ENCODE results near the gene UBE2L5.

The UBE2L5 gene

DNA sequence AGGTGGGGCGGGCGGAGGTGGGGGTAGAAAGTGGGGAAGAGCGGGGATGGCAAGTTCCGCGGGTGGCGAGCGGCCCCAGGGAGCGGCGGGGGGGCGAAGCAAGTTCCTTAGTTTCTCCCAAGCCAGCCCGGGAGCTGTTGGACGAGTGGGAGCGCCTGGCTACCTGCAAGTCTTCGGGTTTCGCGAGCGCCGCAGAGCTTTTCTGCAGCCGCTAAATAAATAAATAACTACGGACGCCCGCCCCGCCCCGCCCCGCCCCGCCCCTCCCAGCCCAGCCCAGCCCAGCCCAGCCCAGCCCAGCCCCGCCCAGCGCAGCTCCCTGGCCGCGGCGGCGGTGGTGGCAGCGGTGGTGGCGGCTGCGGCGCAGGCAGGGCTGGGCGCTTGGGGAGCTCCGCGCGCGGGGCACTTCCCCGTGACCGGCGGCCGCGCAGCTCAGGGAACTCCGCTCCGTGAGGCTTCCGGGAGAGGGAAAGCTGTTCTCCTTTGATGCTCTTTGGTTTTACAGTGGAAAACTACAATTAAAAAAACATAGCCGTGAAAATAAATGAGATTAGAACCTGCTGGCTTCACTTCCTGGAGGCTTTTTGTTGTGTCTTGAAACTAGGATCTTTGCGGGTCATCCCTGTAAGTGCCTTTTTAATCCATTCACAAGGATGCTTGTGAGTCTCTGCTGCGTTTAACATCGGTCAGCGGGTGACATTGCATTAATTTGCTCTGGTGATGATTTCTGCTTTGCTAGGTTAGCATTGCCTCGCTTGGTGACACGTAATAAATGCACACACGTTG, at the start of gene UBE2L5:
UBE2L5 (plus strand) TSS at position 440 of the 786 bp plus-strand sequence. CDS start 5,498 bp downstream, outside the sequence.
- peak; percentile 74 to 75 for DNase-seq

DNA sequence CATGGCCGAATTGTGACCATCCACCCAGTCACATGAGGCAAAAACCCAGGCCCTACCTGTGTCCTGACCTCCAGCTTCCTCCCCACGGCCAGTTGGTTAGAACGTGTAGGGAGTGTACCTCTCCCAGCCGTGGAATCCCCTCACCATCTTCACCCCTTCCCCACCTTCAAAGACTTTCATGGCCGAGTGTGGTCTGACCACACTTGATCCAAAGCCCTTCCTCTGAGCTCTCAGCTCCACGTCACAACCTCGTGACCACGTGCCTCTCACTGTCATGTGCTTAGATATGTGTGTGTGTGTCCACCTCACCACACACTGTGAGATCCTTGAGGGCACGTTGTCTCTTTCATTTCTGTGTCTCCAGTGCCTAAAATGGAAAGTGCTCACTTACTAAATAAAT, 48.6 kb upstream of the UBE2L5 start:
- DNase-seq = peak; percentile 36 to 52

GRCh38 chr13:30375265-30375835, 46.9 kb upstream of the UBE2L5 start:
- no peak for DNase-seq

- DNase-seq = peak; percentile 59 to 68
Observed at GRCh38 chr13:30376426-30377311, 45.6 kb upstream of the UBE2L5 start.

DNA sequence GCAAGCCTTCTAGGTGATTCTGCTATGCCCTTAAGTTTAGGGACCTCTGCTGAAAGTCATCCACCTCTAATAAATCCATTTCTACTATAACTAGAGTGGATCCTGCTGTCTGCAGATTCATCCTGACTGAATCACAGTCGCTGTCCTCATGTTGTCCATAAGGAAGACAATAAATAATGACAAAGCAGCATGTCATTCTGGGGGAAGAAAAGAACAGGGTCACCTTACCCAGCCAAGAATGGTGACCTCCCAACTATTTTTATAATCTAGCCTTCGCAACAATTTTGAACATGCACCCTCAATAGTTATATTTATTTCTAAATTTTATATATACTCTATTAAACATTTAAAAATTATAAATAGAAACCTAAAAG, 45.0 kb upstream of the UBE2L5 start:
- no peak for DNase-seq

GRCh38 chr13:30378191-30378590, 44.1 kb upstream of the UBE2L5 start:
- no peak for DNase-seq

DNA sequence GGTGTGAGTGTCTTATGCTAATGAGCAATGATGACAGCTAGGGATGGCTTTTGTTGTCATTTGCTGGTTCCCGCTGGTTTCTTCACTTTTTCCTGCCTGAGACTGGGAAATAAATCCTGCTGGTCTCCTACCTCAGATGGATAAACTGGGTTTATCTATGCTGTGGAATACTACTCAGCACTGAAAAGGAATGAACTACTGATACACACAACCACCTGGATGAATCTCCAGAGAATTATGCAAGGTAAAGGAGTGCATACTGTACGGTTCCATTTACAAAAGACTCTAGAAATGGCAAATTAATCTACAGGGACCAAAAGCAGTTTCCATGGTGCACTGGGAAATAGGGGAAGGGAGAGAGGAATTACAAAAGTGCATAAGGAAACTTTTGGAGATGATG, 41.2 kb upstream of the UBE2L5 start:
- DNase-seq = no peak

DNA sequence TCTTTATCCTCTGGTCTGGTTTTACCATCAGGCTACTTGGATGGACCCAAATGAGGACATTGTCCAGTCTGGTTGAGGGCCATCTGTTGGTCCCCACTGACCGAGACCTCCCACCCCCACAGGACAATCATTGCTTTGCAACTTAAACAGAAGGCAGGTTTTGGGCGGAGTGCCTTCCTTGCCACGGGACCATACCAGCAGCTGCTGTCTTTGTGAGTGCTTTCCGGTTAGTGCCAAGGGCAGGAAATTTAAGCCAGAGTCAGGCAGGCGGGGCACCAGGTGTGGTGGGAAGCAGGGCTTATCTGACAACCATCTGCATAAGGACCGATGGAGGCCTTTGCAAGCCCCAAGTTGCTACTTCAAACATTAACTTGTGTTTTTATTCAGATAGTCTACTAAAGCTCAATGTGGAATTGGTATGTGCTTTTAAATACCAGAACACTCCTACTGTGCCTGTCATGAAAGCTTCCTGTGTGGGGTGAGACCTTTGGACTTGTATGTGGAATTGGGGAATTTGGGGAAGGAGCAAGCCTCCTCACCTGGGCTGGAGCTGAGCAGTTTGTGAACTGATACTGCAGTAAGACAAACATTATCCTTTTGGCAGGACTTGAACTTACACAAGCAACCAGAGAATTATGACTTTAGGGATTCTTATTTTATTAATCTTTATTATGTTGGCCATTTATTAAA, 39.3 kb upstream of the UBE2L5 start:
- no peak for DNase-seq

GRCh38 chr13:30388406-30389283, 33.6 kb upstream of the UBE2L5 start:
- DNase-seq = no peak

DNA sequence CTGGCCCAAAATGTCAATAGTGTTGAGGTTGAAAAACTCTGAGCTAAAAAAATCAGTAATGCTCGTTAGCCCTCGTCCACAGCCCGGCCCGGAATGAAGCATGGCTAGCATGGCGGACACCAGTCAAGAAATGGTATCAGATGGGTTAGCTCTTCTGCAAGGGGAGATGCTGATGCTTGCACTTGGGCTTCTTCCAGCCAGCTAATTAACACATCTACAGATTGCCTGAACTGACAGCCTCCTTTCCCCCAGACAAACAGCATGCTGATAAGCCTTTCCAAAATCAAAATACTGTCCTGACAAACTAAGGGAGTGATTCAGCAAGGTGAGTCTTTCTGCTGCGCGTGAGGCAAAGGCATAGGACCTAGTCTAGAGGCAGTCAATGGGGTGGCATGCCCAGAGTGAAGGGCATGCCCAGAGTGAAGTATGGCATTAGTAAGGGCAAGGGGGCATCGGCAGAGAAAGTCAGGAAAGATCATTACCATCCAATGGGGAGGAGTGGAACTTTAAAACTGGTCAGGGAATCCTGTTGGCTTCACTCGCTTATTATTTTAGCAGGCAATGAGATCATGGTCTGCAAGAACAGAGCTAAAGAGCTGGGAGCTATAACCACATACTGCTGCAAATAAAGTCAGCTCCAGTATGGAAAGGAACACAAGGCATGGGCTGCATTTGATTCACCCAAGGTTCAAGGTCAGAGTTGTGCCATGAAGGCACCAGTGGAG, 30.2 kb upstream of the UBE2L5 start:
- no peak for DNase-seq

- no peak for DNase-seq
Observed at GRCh38 chr13:30392681-30393045, 29.6 kb upstream of the UBE2L5 start.

DNA sequence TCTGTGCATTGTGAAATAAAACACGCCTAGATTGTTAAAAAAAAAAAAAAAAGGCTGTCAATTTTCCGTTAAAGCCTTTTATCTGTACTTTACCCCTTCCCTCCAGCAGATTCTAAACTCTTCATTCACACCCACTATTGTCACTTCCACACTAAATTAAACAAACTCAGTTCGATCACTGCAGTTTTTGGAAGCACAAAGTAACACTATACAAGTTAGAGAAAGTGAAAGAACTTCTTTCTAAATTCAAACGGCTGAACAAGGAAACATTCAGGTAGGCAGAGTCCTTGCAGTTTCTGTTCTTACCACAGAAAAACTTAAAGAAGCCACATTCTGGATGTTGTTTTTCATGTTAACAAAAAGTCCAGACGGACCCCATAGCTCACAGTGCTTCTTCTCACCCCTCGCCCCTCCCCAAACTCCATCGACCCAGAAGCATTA, 27.5 kb upstream of the UBE2L5 start:
- DNase-seq = no peak

DNA sequence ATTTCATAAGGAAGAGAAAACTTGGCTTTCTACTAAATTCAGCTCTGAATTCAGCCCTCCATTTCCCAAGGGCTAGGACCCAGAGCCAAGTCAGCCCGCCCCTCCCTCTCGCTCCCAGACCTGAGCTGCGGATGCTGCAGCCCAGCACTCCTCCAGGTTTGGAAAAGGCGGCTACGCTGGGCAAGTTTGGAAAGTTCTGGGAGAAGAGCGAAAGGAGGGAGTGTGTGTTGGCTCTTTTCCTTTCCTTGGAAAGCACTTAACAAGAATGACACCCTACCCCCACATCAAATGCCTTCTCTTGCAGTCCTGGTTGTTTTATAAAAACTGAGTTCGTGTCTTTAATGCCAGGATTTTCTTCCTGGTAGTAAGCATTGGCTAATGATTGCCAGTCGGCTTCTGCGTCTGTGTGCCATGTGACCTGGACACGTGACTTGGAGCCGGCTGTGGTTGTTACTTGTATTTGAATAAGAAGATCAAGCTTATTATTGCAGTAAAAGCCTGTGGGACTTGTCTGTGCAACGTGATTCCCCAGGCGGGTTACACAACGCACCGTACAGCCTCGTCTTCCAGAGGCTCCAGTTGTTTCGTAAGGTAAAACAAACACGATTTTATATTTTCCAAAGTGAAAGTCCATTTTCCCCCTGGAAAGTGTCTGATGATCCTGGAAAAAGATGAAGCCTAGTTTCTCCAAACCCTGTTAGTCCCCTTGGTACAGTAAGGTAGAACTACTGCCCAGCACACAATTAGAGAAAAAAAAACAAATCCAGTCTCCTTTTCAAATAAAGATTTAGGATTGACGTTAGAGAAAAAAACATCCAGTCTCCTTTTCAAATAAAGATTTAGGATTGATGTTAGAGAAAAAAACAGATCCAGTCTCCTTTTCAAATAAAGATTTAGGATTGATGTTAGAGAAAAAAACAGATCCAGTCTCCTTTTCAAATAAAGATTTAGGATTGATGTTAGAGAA, 26.8 kb upstream of the UBE2L5 start:
- peak; percentile 65 to 76 for DNase-seq

GRCh38 chr13:30396434-30397075, 25.7 kb upstream of the UBE2L5 start:
- DNase-seq = no peak

DNA sequence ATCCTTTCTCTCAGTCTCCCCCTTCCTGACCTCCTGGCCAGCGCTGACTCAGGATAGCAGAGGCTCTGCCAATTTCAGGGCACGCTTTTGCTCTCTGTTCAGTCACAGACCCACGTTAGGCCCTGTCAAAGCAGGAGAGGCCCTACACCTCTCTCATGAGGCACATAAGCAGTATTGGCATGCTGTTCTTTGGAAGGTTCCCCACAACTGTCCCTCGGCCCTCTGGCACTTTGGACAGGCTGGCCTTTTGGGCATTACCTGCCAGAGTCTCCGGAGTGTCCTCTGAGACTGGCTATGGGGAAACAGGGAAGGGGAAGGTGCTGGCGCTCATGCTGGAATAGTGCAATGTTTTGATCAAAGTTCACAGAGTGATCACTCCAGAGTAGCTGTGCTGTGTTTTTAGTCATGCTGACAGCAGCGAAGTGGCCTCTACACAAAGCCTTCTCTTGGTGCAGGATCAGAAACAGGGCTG, 23.7 kb upstream of the UBE2L5 start:
- no peak for DNase-seq

- no peak for DNase-seq
Observed at GRCh38 chr13:30400376-30400775, 21.9 kb upstream of the UBE2L5 start.

DNA sequence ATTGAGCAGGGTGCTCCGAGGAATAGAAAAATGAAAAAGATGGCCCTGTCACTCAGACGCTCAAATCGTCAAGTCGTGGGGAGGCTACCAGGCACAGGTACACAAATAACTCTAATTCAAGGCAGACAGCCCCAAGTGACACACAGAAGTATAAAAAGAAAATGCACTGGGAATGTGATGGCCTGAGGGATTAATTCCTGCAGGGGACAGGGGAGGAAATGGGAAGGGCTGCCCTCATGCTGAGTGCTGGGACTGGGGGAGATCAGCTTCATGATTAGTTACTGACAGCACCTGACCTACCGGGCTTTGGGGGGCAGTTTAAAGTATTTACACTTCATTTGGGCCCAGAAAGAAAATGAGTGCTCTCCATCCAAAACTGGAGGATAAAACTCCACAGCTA, 20.9 kb upstream of the UBE2L5 start:
- no peak for DNase-seq

DNA sequence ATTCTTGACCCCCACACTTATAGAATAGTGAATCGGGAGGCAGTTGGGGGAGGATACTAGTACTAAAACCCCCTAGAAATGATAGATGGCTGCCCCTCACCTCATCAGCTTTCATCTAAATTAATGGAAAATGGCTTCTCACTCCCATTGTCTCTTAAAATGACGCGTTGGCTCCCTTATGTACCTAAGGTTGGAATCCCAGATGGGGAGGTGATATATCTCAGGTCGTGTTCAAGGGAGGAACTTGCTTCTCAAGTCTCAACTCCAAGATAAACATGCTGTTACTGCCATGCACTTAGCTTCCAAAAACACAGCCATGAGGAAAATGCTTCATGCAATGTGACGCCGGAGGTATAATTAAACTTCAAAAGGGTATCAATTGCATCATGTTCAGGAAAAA, 18.8 kb upstream of the UBE2L5 start:
- DNase-seq = no peak

- DNase-seq = no peak
Observed at GRCh38 chr13:30404207-30404606, 18.1 kb upstream of the UBE2L5 start.

Measured in activated CD4-positive, alpha-beta T cell treated with anti-CD3 and anti-CD28 coated beads, Interleukin-2, amount 50 U/mL, for 48 hours (primary cell).